SK-N-SH (cell line): Measurements from ENCODE around the gene DYNC2H1. TPM values are rescaled to one million over a fixed set of nuclear protein-coding genes. Genes with fewer than 3 reads are reported as not detected.

Experiments used
- CTCF ChIA-PET: fragments of 300-600, 350-600 bp; formaldehyde crosslinking; extraction: SDS; loops from one replicate; lab custom pipeline; 2021; lab: Yijun Ruan, JAX
- POLR2A ChIA-PET: fragments of 350-600 bp; sonication (Branson Sonifier 250); formaldehyde crosslinking; extraction: SDS; loops from one replicate; lab custom pipeline; 2020; ENCODE audit warnings: antibody characterized with exemption, inconsistent platforms; lab: Yijun Ruan, JAX
- DNase-seq: peaks from one replicate; pipeline ENCODE4 v3.0.0; 2012
- H2AFZ ChIP-seq: fragments of 200-600 bp; sonication (generic); 2 replicates; pipeline ENCODE4 v1.8.1; 2016; ENCODE audit warnings: antibody characterized with exemption, mild to moderate bottlenecking, low read depth
- H3F3A ChIP-seq: fragments of 200-600 bp; sonication (generic); replicated peaks from 2 replicates; pipeline ENCODE3; 2016; ENCODE audit warnings: antibody characterized with exemption, mild to moderate bottlenecking; ENCODE audit not compliant: insufficient read depth
- H3K27ac ChIP-seq, 2 experiments: fragments of 200-500 bp in 1 of 2; fragments of 200-600 bp in 1 of 2; sonication (Bioruptor generic) in 1 of 2; sonication (generic), shearing (Covaris generic) in 1 of 2; 2 replicates each; pipeline versions ENCODE4 v1.5.1 to v1.6.1; 2014 to 2016; ENCODE audit warnings: low read depth in 2 of 2, inconsistent platforms in 1 of 2, low read length in 1 of 2, mild to moderate bottlenecking in 1 of 2, mixed read lengths in 1 of 2
- H3K27me3 ChIP-seq: fragments of 200-600 bp; sonication (generic), shearing (Covaris generic); 2 replicates; pipeline ENCODE4 v1.6.1; 2016; ENCODE audit warnings: mixed run types; ENCODE audit not compliant: insufficient read depth
- H3K36me3 ChIP-seq, 2 experiments: fragments of 200-500 bp in 1 of 2; fragments of 200-600 bp in 1 of 2; sonication (Bioruptor generic) in 1 of 2; sonication (generic) in 1 of 2; replicated peaks in 1 of 2; 2 replicates each; pipeline versions ENCODE3 to v1.5.1; 2014 to 2016; ENCODE audit warnings: low read length in 1 of 2, mild to moderate bottlenecking in 1 of 2; ENCODE audit not compliant: insufficient read depth in 2 of 2, control insufficient read depth in 1 of 2
- H3K4me1 ChIP-seq, 2 experiments: fragments of 200-500 bp in 1 of 2; fragments of 200-600 bp in 1 of 2; sonication (Bioruptor generic) in 1 of 2; sonication (generic), shearing (Covaris generic) in 1 of 2; 2 replicates each; pipeline versions ENCODE4 v1.5.1 to v1.6.1; 2014 to 2016; ENCODE audit warnings: low read depth in 1 of 2, low read length in 1 of 2, mixed run types in 1 of 2; ENCODE audit not compliant: insufficient read depth in 2 of 2, control insufficient read depth in 1 of 2
- H3K4me2 ChIP-seq: fragments of 200-600 bp; sonication (generic), shearing (Covaris generic); 2 replicates; pipeline ENCODE4 v1.6.1; 2017; ENCODE audit warnings: mixed run types
- H3K4me3 ChIP-seq, 2 experiments: fragments of 200-500 bp in 1 of 2; fragments of 200-600 bp in 1 of 2; sonication (Bioruptor generic) in 1 of 2; sonication (generic), shearing (Covaris generic) in 1 of 2; 2 replicates each; pipeline versions ENCODE4 v1.5.1 to v1.8.1; 2014 to 2016; ENCODE audit warnings: low read depth in 2 of 2, inconsistent platforms in 1 of 2, low read length in 1 of 2, mild to moderate bottlenecking in 1 of 2, mixed read lengths in 1 of 2, moderate library complexity in 1 of 2
- H3K79me2 ChIP-seq: fragments of 200-600 bp; sonication (generic); 2 replicates; pipeline ENCODE4 v1.8.1; 2017; ENCODE audit warnings: mild to moderate bottlenecking; ENCODE audit not compliant: insufficient read depth
- H3K9ac ChIP-seq: fragments of 200-600 bp; sonication (generic); 2 replicates; pipeline ENCODE4 v1.6.1; 2017; ENCODE audit warnings: mixed run types
- H3K9me2 ChIP-seq: fragments of 200-600 bp; sonication (generic); 2 replicates; pipeline ENCODE4 v1.6.1; 2017; ENCODE audit warnings: mixed run types
- H3K9me3 ChIP-seq: fragments of 200-600 bp; sonication (generic); 2 replicates; pipeline ENCODE4 v1.6.1; 2017; ENCODE audit warnings: mixed run types, mild to moderate bottlenecking, moderate library complexity
- H4K20me1 ChIP-seq: fragments of 200-600 bp; sonication (generic); 2 replicates; pipeline ENCODE4 v1.6.1; 2017; ENCODE audit warnings: mild to moderate bottlenecking, mixed run types; ENCODE audit not compliant: insufficient read depth
- CHD2 ChIP-seq: fragments of 150-350 bp; IDR thresholded peaks from 2 replicates; pipeline ENCODE4 v1.6.1; 2018; ENCODE audit warnings: low read length; ENCODE audit not compliant: partially characterized antibody
- EP300 ChIP-seq, 2 experiments: IDR thresholded peaks; 2 replicates each; pipeline versions ENCODE4 v1.4.0 to v1.6.1; 2012; ENCODE audit warnings: borderline replicate concordance in 1 of 2, low read depth in 1 of 2, low read length in 1 of 2
- FOXJ3 ChIP-seq: sonication (generic); formaldehyde crosslinking; IDR thresholded peaks from 2 replicates; pipeline ENCODE4 v1.5.1; 2020; ENCODE audit warnings: mild to moderate bottlenecking, missing genetic modification reagents
- GATA2 ChIP-seq: sonication (generic); formaldehyde crosslinking; IDR thresholded peaks from 2 replicates; pipeline ENCODE4 v1.5.0; 2020; ENCODE audit warnings: mild to moderate bottlenecking, missing genetic modification reagents
- JUND ChIP-seq: IDR thresholded peaks from 2 replicates; pipeline ENCODE4 v1.4.0; 2012
- MEF2A ChIP-seq: IDR thresholded peaks from 2 replicates; pipeline ENCODE4 v1.4.0; 2012; ENCODE audit warnings: low read depth, borderline replicate concordance
- MXI1 ChIP-seq: IDR thresholded peaks from 2 replicates; pipeline ENCODE4 v1.6.1; 2012; ENCODE audit warnings: mild to moderate bottlenecking, low read depth, low read length, improper control_type of control experiment
- POLR2AphosphoS5 ChIP-seq: IDR thresholded peaks from 2 replicates; pipeline ENCODE4 v1.6.1; 2012; ENCODE audit warnings: low read depth, low read length
- RCOR1 ChIP-seq: fragments of 150-350 bp; IDR thresholded peaks from 2 replicates; pipeline ENCODE4 v1.6.1; 2017; ENCODE audit warnings: antibody characterized with exemption, low read length
- RXRA ChIP-seq: IDR thresholded peaks from 2 replicates; pipeline ENCODE4 v1.4.0; 2012; ENCODE audit warnings: low read depth, mild to moderate bottlenecking, borderline replicate concordance
- WGBS: methylation state at CpG from one replicate; pipeline ENCODE4 v1.1.6; 2017; ENCODE audit warnings: low lambda C conversion rate; 5-methylcytosine and 5-hydroxymethylcytosine counted together
- polyA plus RNA-seq, 3 experiments: library from polyadenylated mRNA; depleted of rRNA; stranded (reverse); fragments of >200 nt; gene quantifications; 2 replicates each; pipeline ENCODE4 v1.2.3, GENCODE V29; 2012
- TF ChIP-seq, protein P1 (sequence below): IDR thresholded peaks from 2 replicates; pipeline ENCODE4 v1.6.1; 2012; ENCODE audit warnings: mild to moderate bottlenecking, low read depth, low read length, moderate library complexity
- TF ChIP-seq, protein P2 (sequence below): IDR thresholded peaks from 2 replicates; pipeline ENCODE4 v1.4.0; 2012; ENCODE audit warnings: low read depth
- TF ChIP-seq, protein P3 (sequence below): IDR thresholded peaks from 2 replicates; pipeline ENCODE4; 2012

DYNC2H1 gene
- polyA plus RNA-seq, 1 of the 3 experiments (the other 2 are of a cell fraction): 15.3 TPM

DNA sequence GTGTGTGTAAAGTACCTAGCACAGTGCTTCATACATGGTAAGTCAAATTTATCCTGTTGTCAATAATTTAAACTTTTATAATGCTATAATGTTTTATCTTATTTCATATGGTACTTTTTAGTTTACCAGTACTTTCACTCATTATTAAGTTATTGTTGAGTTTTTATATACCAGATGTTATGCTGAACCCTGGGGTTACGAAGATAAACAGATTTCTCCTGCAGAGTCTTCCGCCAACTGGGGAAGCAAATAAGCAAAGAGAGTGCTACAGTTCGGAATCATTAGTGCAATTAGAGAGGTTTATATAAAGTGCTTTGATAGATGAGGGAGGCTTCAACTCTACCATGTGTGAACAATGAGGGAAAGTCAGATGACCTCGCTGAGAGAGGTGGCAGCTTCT, 362.3 kb downstream of the DYNC2H1 start:
- Histone ChIP-seq H3K4me3 (no peak overlapping the region), H2AFZ (no peak overlapping the region), H3F3A (no peaks in the 10 kb centered on the region), H3K79me2 (no peaks in the 10 kb centered on the region), H3K27me3 (no peaks in the 10 kb centered on the region), H3K9me2 (no peaks in the 10 kb centered on the region), H3K9me3 (no peaks in the 10 kb centered on the region), H3K36me3 (peaks cover 5 to 6% of the 10 kb centered on the region in 2 experiments), H3K4me2 (no peak overlapping the region), H4K20me1 (no peaks in the 10 kb centered on the region), H3K27ac (peak overlapping the region in 1 of 2 experiments; percentile 97; a peak in 2 of 4 replicates), H3K4me1 (peaks cover 8 to 15% of the 10 kb centered on the region in 2 experiments; a peak in 3 of 4 replicates), H3K9ac (no peak overlapping the region)
- ChIA-PET CTCF (interaction anchor here (1.6 kb wide), 2 partner anchors 16 to 66 kb away, joined by 3 to 5 read pairs; no protein-coding TSS in a partner anchor), POLR2A (interaction anchor here (1.1 kb wide), 1 partner anchor 66 kb away, joined by 8 read pairs; no protein-coding TSS in a partner anchor)
- 77% methylated on average over 4 of the region's 4 CpGs for WGBS
- peak; percentile 84 for TF ChIP-seq GATA2 (CRISPR knock-in tag)
- TF ChIP-seq, protein P1, sequence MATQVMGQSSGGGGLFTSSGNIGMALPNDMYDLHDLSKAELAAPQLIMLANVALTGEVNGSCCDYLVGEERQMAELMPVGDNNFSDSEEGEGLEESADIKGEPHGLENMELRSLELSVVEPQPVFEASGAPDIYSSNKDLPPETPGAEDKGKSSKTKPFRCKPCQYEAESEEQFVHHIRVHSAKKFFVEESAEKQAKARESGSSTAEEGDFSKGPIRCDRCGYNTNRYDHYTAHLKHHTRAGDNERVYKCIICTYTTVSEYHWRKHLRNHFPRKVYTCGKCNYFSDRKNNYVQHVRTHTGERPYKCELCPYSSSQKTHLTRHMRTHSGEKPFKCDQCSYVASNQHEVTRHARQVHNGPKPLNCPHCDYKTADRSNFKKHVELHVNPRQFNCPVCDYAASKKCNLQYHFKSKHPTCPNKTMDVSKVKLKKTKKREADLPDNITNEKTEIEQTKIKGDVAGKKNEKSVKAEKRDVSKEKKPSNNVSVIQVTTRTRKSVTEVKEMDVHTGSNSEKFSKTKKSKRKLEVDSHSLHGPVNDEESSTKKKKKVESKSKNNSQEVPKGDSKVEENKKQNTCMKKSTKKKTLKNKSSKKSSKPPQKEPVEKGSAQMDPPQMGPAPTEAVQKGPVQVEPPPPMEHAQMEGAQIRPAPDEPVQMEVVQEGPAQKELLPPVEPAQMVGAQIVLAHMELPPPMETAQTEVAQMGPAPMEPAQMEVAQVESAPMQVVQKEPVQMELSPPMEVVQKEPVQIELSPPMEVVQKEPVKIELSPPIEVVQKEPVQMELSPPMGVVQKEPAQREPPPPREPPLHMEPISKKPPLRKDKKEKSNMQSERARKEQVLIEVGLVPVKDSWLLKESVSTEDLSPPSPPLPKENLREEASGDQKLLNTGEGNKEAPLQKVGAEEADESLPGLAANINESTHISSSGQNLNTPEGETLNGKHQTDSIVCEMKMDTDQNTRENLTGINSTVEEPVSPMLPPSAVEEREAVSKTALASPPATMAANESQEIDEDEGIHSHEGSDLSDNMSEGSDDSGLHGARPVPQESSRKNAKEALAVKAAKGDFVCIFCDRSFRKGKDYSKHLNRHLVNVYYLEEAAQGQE: no peak
- TF ChIP-seq JUND: no peak
- no peak for TF ChIP-seq RXRA
- TF ChIP-seq MEF2A: no peak
- no peak for TF ChIP-seq POLR2AphosphoS5
- TF ChIP-seq, protein P2, sequence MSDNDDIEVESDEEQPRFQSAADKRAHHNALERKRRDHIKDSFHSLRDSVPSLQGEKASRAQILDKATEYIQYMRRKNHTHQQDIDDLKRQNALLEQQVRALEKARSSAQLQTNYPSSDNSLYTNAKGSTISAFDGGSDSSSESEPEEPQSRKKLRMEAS: no peak
- peak in 1 of 2 experiments; percentile 94; a peak in 2 of 4 replicates for TF ChIP-seq EP300 (IDR thresholded peaks at IDR 0.05; ENCODE audit: borderline replicate concordance in 1 of 2, low read depth in 1 of 2, low read length in 1 of 2)
- peak; percentile 86 for TF ChIP-seq RCOR1
- TF ChIP-seq, protein P3, sequence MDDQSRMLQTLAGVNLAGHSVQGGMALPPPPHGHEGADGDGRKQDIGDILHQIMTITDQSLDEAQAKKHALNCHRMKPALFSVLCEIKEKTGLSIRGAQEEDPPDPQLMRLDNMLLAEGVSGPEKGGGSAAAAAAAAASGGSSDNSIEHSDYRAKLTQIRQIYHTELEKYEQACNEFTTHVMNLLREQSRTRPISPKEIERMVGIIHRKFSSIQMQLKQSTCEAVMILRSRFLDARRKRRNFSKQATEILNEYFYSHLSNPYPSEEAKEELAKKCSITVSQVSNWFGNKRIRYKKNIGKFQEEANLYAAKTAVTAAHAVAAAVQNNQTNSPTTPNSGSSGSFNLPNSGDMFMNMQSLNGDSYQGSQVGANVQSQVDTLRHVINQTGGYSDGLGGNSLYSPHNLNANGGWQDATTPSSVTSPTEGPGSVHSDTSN: no peak
- peak; percentile 81 for TF ChIP-seq CHD2
- TF ChIP-seq MXI1: peak; percentile 32; the same call in 1 of the 2 replicates
- peak; percentile 55; the same call in 1 of the 2 replicates for TF ChIP-seq FOXJ3
- DNase-seq: peak; percentile 65
